H9 (cell line): Measurements from ENCODE around the gene IQSEC1. TPM values are rescaled to one million over a fixed set of nuclear protein-coding genes. Genes with fewer than 3 reads are reported as not detected.

ENCODE experiments used
- DNase-seq: peaks from one replicate; pipeline ENCODE4 v3.0.0-alpha.2; 2017
- H2AFZ ChIP-seq: one replicate; pipeline ENCODE4 v1.6.1; 2013; ENCODE audit warnings: mild to moderate bottlenecking, low read length, control low read depth, moderate library complexity
- H2AK5ac ChIP-seq: 2 replicates; pipeline ENCODE4 v1.6.1; 2013; ENCODE audit warnings: low read length, control low read depth, mixed read lengths; ENCODE audit not compliant: insufficient read length
- H2BK120ac ChIP-seq: one replicate; pipeline ENCODE4 v1.6.1; 2013; ENCODE audit warnings: low read depth, mild to moderate bottlenecking, low read length, control low read depth, inconsistent platforms; ENCODE audit not compliant: poor library complexity, severe bottlenecking
- H2BK12ac ChIP-seq: 2 replicates; pipeline ENCODE4 v1.6.1; 2013; ENCODE audit warnings: low read length, control low read depth, mixed read lengths, low read depth; ENCODE audit not compliant: insufficient read length
- H2BK15ac ChIP-seq: 2 replicates; pipeline ENCODE4 v1.6.1; 2013; ENCODE audit warnings: low read depth, low read length, control low read depth
- H2BK20ac ChIP-seq: one replicate; pipeline ENCODE4 v1.6.1; 2013; ENCODE audit warnings: low read depth, mild to moderate bottlenecking, low read length, control low read depth, inconsistent platforms; ENCODE audit not compliant: poor library complexity, severe bottlenecking
- H2BK5ac ChIP-seq: 2 replicates; pipeline ENCODE4 v1.6.1; 2013; ENCODE audit warnings: low read length, control low read depth, mixed read lengths; ENCODE audit not compliant: insufficient read length
- H3K14ac ChIP-seq: 2 replicates; pipeline ENCODE4 v1.6.1; 2013; ENCODE audit warnings: low read length, control low read depth; ENCODE audit not compliant: insufficient read depth
- H3K18ac ChIP-seq: 2 replicates; pipeline ENCODE4 v1.6.1; 2013; ENCODE audit warnings: low read depth, mild to moderate bottlenecking, mixed read lengths, low read length, control low read depth; ENCODE audit not compliant: insufficient read length
- H3K23ac ChIP-seq: 2 replicates; pipeline ENCODE4 v1.6.1; 2013; ENCODE audit warnings: low read length, control low read depth, mixed read lengths, low read depth; ENCODE audit not compliant: insufficient read length
- H3K23me2 ChIP-seq: 2 replicates; pipeline ENCODE4 v1.6.1; 2013; ENCODE audit warnings: low read depth, mild to moderate bottlenecking, mixed read lengths, low read length, control low read depth; ENCODE audit not compliant: insufficient read length, poor library complexity, severe bottlenecking
- H3K27ac ChIP-seq: 2 replicates; pipeline ENCODE4 v1.5.1; 2013; ENCODE audit warnings: low read length, control low read depth, mixed read lengths, low read depth; ENCODE audit not compliant: insufficient read length
- H3K27me3 ChIP-seq: 2 replicates; pipeline ENCODE4 v1.6.1; 2013; ENCODE audit warnings: low read length, control low read depth, inconsistent platforms; ENCODE audit not compliant: insufficient read depth
- H3K4ac ChIP-seq: 2 replicates; pipeline ENCODE4 v1.6.1; 2013; ENCODE audit warnings: low read depth, mild to moderate bottlenecking, control low read depth, inconsistent platforms, low read length, moderate library complexity
- H3K4me1 ChIP-seq: 2 replicates; pipeline ENCODE4 v1.6.1; 2013; ENCODE audit warnings: low read length, control low read depth, inconsistent platforms; ENCODE audit not compliant: insufficient read depth
- H3K4me2 ChIP-seq: 2 replicates; pipeline ENCODE4 v1.6.1; 2013; ENCODE audit warnings: low read length, control low read depth, mixed read lengths; ENCODE audit not compliant: insufficient read length, insufficient read depth
- H3K56ac ChIP-seq: 2 replicates; pipeline ENCODE4 v1.6.1; 2013; ENCODE audit warnings: low read depth, mild to moderate bottlenecking, mixed read lengths, low read length, control low read depth; ENCODE audit not compliant: insufficient read length
- H3K79me1 ChIP-seq: 2 replicates; pipeline ENCODE4 v1.6.1; 2013; ENCODE audit warnings: low read depth, mild to moderate bottlenecking, moderate library complexity, low read length, control low read depth, inconsistent platforms; ENCODE audit not compliant: insufficient read depth, poor library complexity, severe bottlenecking
- H3K79me2 ChIP-seq: 2 replicates; pipeline ENCODE4 v1.6.1; 2013; ENCODE audit warnings: low read length, control low read depth, inconsistent platforms; ENCODE audit not compliant: insufficient read depth
- H3K9ac ChIP-seq: 2 replicates; pipeline ENCODE4 v1.6.1; 2013; ENCODE audit warnings: low read length, control low read depth, mixed read lengths; ENCODE audit not compliant: insufficient read length; ENCODE audit errors: extremely low read depth
- H3K9me3 ChIP-seq: one replicate; pipeline ENCODE4 v1.6.1; 2013; ENCODE audit warnings: low read depth, low read length, inconsistent platforms; ENCODE audit not compliant: control insufficient read depth
- H3T11ph ChIP-seq: one replicate; pipeline ENCODE4 v1.6.1; 2013; ENCODE audit warnings: mild to moderate bottlenecking, low read length, control low read depth, inconsistent platforms
- H4K20me1 ChIP-seq: one replicate; pipeline ENCODE4 v1.6.1; 2013; ENCODE audit not compliant: control insufficient read depth, insufficient read length, insufficient read depth
- H4K5ac ChIP-seq: 2 replicates; pipeline ENCODE4 v1.6.1; 2013; ENCODE audit warnings: low read depth, mild to moderate bottlenecking, mixed read lengths, low read length, control low read depth; ENCODE audit not compliant: insufficient read length
- H4K8ac ChIP-seq: replicated peaks from 2 replicates; pipeline ENCODE4 v1.6.1; 2013; ENCODE audit warnings: low read length, control low read depth, mixed read lengths, low read depth; ENCODE audit not compliant: insufficient read length
- H4K91ac ChIP-seq: 2 replicates; pipeline ENCODE4 v1.6.1; 2013; ENCODE audit warnings: low read depth, mild to moderate bottlenecking, moderate library complexity, mixed read lengths, low read length, control low read depth; ENCODE audit not compliant: insufficient read length
- H3K27ac Mint-ChIP-seq, 3 experiments: 2 replicates in 2 of 3; 3 replicates in 1 of 3; pipeline ENCODE4 v1.8.0; 2020 to 2021; ENCODE audit warnings: mixed read lengths in 3 of 3, mild to moderate bottlenecking in 1 of 3, moderate library complexity in 1 of 3
- H3K27me3 Mint-ChIP-seq: 2 replicates; pipeline ENCODE4 v1.8.0; 2021; ENCODE audit warnings: low read depth, mild to moderate bottlenecking, moderate library complexity, mixed read lengths
- H3K36me3 Mint-ChIP-seq, 3 experiments: 2 replicates in 2 of 3; 3 replicates in 1 of 3; pipeline ENCODE4 v1.8.0; 2020 to 2021; ENCODE audit warnings: low read depth in 3 of 3, mixed read lengths in 3 of 3; ENCODE audit not compliant: insufficient read depth in 1 of 3
- H3K4me1 Mint-ChIP-seq, 2 experiments: 2 replicates each; pipeline ENCODE4 v1.8.0; 2020; ENCODE audit warnings: mixed read lengths in 2 of 2
- H3K4me3 Mint-ChIP-seq, 2 experiments: 2 replicates in 1 of 2; 3 replicates in 1 of 2; pipeline ENCODE4 v1.8.0; 2020 to 2021; ENCODE audit warnings: mild to moderate bottlenecking in 2 of 2, mixed read lengths in 2 of 2, moderate library complexity in 1 of 2
- H3K9me3 Mint-ChIP-seq, 2 experiments: 2 replicates in 1 of 2; 3 replicates in 1 of 2; pipeline ENCODE4 v1.8.0; 2020; ENCODE audit warnings: mild to moderate bottlenecking in 2 of 2, mixed read lengths in 2 of 2, moderate library complexity in 1 of 2
- CTCF ChIP-seq: fragments of 200-600 bp; sonication (generic); conservative IDR thresholded peaks from 3 replicates; pipeline ENCODE4 v1.8.0; 2021; ENCODE audit warnings: antibody characterized with exemption, mild to moderate bottlenecking
- WGBS: extraction: QIAGEN DNeasy Blood & Tissue Kit; methylation state at CpG from one replicate; pipeline ENCODE4 v1.1.7; 2013; ENCODE audit warnings: missing lambda C conversion rate, low lambda C conversion rate, mixed read lengths; ENCODE audit not compliant: insufficient read length; ENCODE audit errors: extremely low coverage; 5-methylcytosine and 5-hydroxymethylcytosine counted together
- total RNA-seq: library from RNA; stranded (reverse); gene quantifications from 2 replicates; pipeline ENCODE4 v1.2.1, GENCODE V29; 2021

IQSEC1 gene
- total RNA-seq, 1 experiment from 2014 or later = 19.1 TPM

GRCh38 chr3:12919205-12919604, 154.0 kb downstream of the IQSEC1 start:
- no peaks in the 10 kb centered on the region for H3K4me1 ChIP-seq
- no peak for DNase-seq
- Mint-ChIP-seq H3K36me3 (peaks cover 6 to 28% (median 18%) of the 10 kb centered on the region in 3 experiments; a peak in 6 of 7 replicates), H3K4me3 (no peak overlapping the region), H3K9me3 (no peaks in the 10 kb centered on the region), H3K4me1 (no peaks in the 10 kb centered on the region), H3K27ac (no peak overlapping the region), H3K27me3 (no peaks in the 10 kb centered on the region)
- no peak overlapping the region for H3K4ac ChIP-seq
- no peaks in the 10 kb centered on the region for H3K79me1 ChIP-seq
- no peak overlapping the region for H2BK15ac ChIP-seq
- no peak overlapping the region for H4K5ac ChIP-seq
- no peak overlapping the region for H3K23ac ChIP-seq
- no peak overlapping the region for H3K9ac ChIP-seq
- no peak overlapping the region for H3K14ac ChIP-seq
- H2BK12ac ChIP-seq = no peak overlapping the region
- H2AFZ ChIP-seq = no peak overlapping the region
- H2BK5ac ChIP-seq = no peak overlapping the region
- no peak overlapping the region for H3K4me2 ChIP-seq
- H3T11ph ChIP-seq = no peak overlapping the region
- no peaks in the 10 kb centered on the region for H3K9me3 ChIP-seq
- no peak overlapping the region for H2BK120ac ChIP-seq
- H4K20me1 ChIP-seq = no peaks in the 10 kb centered on the region
- H4K8ac ChIP-seq = no peak overlapping the region
- no peak overlapping the region for H3K27ac ChIP-seq
- no peak overlapping the region for H4K91ac ChIP-seq
- no peak overlapping the region for H2BK20ac ChIP-seq
- H3K18ac ChIP-seq = no peak overlapping the region
- no peaks in the 10 kb centered on the region for H3K23me2 ChIP-seq
- H2AK5ac ChIP-seq = no peak overlapping the region
- no CpG with 5 or more reads among the region's 10 CpGs for WGBS
- no peaks in the 10 kb centered on the region for H3K27me3 ChIP-seq
- H3K79me2 ChIP-seq = no peaks in the 10 kb centered on the region
- H3K56ac ChIP-seq = no peak overlapping the region
- TF ChIP-seq CTCF = no peak
